HG03108 (cell line): ENCODE results near the gene CELSR1.

Experiments used
- ATAC-seq: cut with Tn5 transposase; IDR thresholded peaks from one replicate; pipeline ENCODE4 v1.9.1; 2021; ENCODE audit warnings: moderate library complexity; ENCODE audit not compliant: unreplicated experiment

CELSR1 gene

GRCh38 chr22:46551996-46552395 is 14.6 kb upstream of the CELSR1 start:
- no peak for ATAC-seq

DNA sequence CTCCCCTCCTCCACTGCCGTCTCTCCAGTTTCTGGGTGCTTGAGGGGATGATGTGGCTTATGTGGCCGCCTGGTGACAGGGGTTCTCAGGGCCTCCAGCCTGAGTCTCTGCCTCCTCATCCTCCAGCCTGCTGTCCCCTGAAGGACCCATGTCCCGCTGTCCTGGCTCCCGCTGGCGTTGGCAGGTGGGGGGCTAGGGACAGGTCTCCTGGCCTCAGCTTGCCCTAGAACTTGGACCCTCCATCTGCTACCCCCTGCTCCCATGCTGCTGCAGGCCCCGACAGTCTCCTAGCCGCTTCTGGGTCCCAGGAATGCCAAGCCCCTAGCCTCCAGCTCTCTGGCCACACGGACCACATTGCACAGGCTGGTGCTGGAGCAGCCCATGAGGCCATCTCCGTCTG is 13.9 kb upstream of the CELSR1 start:
- no peak for ATAC-seq

DNA sequence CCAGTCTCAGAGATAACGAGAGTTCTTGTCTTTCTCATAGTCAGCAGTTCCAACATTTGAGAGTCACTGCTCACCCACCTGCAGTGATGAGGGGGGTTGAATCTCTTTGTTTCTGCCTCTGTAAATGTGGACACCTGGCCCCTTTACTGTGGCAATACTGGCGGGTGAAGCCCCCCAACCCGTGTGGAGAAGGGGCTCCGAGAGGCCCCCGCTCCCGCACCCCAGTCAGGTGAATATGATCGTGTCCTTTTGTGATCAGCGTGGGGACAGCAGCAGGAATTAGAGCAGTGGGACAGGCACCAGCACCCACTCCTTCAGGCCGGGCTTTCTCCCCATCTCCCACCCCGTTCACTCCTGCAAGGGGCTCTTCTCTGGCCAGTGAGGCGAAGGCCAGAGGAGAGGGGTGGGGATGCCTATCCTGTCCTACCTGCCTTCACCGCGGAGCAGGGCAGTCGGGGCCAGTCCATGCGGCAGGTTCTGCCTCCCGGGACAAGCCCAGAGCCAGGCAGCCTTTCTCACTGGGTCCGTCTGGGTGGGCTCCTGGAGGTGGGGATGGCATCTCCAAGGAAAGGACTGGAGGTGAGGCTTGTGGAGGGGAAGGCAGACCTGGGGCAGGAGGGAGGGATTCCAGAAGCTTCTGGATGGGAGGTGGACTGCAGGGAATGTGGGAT is 12.7 kb upstream of the CELSR1 start:
- ATAC-seq, result no peak

DNA sequence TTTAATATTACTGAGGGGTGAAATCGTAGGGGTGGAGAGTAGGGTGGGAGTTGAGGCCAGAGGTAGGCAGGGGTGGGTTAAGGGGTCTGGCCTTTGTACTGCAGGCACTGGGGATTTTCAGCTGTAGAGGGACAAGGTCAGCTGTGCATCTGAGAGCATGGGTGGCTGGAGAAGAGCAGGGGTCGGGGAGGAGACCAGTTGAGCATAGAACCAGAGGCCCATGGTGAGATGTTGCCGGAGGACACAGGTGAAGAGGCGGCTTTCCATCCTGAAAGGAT is 12.1 kb upstream of the CELSR1 start:
- no peak for ATAC-seq

- ATAC-seq, result no peak
These were observed 10.4 kb upstream of the CELSR1 start for GRCh38 chr22:46547883-46548244.

DNA sequence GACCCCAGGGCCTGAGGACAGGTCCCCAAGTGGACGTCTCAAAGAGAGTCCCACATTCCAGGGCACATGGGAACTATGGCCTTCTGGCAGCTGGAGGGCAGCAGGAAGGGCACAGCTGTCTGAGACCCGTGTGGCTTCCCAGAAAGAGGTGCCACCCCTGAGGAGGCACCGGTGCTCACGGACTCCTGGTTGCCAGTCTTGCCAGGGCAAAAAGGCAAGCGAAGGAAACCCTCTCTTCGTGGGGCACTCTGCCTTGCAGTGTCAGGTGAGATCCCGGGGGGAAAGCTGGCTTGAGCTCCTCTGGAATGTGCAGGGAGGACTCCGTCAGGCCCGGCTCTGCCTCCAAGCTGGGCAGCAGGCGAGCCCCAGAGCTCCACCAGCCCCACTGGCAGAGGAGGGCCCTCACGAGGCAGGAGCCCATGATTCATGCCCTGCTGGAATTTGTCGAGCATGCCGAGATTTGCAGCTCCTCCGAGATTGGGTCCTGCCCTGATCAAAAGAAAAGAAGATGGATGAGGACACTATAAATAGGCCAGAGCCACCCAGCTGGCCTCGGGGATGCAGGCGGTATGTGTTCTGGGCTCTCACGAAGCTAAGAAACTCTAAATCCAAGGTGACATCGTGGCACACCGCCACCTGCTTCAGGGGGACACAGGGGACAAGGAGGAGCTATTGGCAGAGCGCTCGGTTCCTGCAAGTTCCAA is 9.9 kb upstream of the CELSR1 start:
- ATAC-seq, result no peak

DNA sequence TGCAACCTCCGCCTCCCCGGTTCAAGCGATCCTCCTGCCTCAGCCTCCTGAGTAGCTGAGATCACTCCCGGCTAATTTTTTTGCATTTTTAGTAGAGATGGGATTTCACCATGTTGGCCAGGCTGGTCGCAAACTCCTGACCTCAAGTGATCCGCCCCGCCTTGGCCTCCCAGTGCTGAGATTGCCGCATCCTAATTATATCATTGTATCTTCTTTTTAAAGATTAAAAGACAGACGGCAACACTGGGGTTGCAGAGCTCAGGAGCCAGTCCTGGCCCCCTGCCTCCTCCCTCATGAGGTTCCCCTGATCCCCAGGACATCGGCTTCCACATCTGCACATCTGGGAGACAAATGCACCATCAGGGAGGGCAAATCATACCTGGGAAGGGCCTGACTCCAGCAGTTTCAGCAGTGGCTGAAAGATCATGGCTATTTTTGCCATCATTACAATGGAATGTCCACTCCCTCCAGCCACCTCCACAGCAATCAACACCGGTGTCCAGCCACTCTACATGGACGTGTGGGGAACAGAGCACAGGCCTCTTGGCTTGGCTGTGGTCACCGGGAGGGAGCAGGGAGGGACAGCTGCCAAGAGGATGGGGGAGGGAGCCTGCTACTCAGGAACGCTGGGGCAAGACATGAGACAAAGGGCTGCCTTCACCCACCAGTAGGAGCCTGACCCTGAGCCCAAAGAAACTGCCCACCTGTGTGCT is 9.2 kb upstream of the CELSR1 start:
- ATAC-seq, result no peak

GRCh38 chr22:46545086-46545792 is 7.8 kb upstream of the CELSR1 start:
- no peak for ATAC-seq

GRCh38 chr22:46542011-46542985 is 4.9 kb upstream of the CELSR1 start:
- ATAC-seq, result no peak

- ATAC-seq, result no peak
These were observed 4.1 kb upstream of the CELSR1 start for GRCh38 chr22:46541536-46541935.

DNA sequence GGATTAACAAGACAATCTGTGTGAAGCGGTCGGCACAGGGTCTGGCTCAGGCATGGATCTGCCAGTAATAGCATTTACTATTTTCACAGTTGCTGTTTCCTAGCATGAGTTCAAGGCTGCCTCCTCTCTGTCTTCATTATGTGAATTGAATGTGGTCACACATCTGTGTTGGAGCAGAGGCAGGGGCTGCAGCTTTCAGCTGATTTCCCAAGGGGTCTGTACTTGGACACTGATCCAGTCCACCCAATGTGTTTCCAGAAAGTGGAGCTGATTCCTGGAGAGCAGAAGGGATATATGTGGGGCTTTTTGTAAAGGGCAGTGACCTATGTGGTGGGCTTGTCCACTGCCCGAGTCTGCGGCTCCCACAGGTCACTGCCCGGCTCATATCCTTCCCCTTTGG is 3.5 kb upstream of the CELSR1 start:
- ATAC-seq, result no peak

GRCh38 chr22:46539169-46539568 is 1.7 kb upstream of the CELSR1 start:
- no peak for ATAC-seq

DNA sequence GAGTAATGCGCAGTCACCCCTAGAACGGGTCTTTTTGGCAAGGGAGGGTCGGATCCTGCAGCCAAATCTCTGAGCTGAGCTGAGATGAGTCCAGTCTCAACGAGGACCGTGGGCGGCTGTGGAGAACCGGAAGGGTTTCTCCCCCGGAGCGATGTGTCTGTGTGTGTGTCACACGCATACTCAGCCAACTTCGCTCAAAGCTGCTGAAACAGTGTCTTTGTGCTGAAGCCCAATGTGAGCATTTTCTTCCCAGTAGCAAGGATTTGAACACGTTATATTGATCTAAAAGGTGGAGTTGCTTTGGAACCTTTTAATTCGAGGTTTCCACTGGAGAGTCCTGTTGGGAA is 1.4 kb upstream of the CELSR1 start:
- ATAC-seq, result no peak

GRCh38 chr22:46537946-46538813 is 760 bp upstream of the CELSR1 start:
- no peak for ATAC-seq

DNA sequence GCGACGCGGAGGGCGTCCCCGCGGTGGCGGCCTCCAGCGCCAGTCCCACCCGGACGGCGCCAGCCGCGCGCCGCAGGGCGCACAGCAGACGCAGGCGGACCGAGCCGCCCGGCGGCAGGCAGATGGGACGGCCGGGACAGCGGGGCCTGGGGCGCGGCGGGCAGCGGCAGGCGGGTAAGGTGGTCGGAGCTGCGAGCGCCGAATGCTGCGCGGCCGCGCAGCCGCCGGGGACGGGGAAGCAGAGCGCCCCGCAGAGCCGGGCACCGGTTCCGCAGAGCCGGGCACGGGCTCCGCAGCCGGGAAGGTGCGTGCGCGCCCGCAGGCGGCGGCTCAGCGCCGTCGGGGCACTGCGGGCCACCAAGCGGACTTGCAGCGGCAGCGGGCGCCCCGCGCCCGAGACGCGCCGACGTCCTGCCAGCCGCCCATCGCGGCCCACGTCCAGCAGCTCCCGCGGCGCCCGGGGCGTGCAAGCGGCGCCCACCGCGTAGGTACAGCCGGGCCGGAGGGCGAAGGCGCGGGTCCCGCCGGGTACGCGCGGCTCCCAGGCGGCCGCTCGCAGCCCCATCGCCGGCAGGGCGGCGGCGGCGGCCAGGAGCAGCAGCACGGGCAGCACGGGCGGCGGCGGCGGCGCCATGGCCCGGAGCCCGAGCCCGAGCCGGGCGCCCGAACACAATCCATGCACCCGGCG is 739 bp downstream of the CELSR1 start:
- no peak for ATAC-seq

- ATAC-seq, result no peak
These were observed 1.4 kb downstream of the CELSR1 start for GRCh38 chr22:46535876-46536536.

GRCh38 chr22:46534901-46535630 is 2.4 kb downstream of the CELSR1 start:
- no peak for ATAC-seq

DNA sequence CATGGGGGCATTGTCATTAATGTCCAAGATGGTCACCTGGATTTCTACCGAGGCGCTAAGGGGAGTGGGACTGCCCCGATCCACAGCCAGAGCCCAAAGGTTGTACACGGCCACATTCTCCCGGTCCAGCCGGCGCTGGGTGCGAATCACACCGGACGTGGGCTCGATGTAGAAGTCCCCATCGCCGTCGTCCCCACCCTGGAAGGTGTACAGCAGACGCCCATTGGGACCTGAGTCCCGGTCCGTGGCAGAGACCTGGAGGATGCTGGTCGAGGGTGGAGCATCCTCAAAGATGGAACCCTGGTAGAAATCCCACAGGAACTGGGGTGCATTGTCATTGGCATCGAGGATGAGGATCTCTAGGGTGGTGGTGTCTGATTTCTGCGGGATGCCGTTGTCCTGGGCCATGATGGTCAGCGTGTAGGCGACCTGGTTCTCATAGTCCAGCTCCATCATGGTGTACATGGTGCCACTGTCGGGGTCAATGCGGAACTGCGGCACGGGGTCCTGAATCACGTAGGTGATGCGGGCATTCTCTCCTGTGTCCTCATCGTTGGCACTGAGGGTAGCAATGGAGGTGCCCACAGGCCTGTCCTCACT is 3.1 kb downstream of the CELSR1 start:
- ATAC-seq, result no peak
